Renal cortical epithelial cell (primary cell): ENCODE data around the gene SCN5A. TPM values are rescaled to one million over a fixed set of nuclear protein-coding genes. Genes with fewer than 3 reads are reported as not detected.

ENCODE experiments used
- DNase-seq: peaks from one replicate; pipeline ENCODE4 v3.0.0-alpha.2; 2011; ENCODE audit warnings: low read depth
- total RNA-seq: library from RNA; depleted of rRNA; stranded (reverse); fragments of >200 nt; gene quantifications from 2 replicates; pipeline ENCODE4 v1.2.3, GENCODE V29; 2014

Gene SCN5A
- total RNA-seq, 1 donor from 2014 or later = 0.20 TPM

GRCh38 chr3:38647217-38647970 is 2.1 kb downstream of the SCN5A start:
- no peak for DNase-seq

GRCh38 chr3:38646630-38647029 is 2.9 kb downstream of the SCN5A start:
- no peak for DNase-seq

DNA sequence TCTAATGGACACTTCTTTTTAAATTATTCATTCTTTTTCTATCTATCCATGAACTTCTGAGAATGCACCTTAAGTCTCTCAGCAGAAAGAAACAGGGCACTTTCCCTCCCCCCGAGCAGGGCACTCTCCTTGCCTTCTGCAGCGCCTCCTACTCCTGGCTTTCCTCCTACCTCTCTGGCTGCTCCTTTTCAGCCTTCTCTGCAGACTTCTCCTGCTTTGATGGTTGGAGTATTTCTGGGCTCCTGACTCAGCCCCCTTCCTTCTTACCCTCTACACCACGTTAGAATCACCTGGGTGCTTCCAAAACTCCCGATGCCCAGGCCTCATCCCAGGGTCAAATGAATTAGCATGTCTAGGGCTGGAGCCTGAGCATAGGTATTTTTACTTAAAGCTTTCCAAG is 3.4 kb downstream of the SCN5A start:
- no peak for DNase-seq

- DNase-seq = no peak
Measured at GRCh38 chr3:38645601-38646000, 3.9 kb downstream of the SCN5A start.

DNA sequence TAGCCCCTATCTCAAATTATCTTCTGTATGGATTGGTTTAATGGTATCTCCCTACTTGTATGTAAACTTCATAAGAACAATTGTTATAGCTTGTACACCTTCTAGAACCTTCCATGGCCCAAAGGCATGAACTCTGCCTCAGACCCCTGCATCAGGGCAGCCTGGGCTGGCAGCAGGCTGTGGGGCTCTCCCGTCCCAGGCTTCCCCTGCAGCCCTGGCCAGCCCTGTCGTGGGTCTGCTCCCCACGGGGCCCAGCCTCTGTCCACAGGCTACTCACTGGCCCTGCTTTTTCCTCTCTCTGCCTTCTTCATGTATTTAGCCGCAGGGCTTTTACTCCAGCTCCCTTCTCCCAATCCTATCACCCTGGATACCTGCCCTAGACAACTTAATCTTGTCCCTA is 4.4 kb downstream of the SCN5A start:
- no peak for DNase-seq

- DNase-seq = no peak
Measured at GRCh38 chr3:38644662-38645053, 4.8 kb downstream of the SCN5A start.

- no peak for DNase-seq
Measured at GRCh38 chr3:38644016-38644661, 5.3 kb downstream of the SCN5A start.

- DNase-seq = no peak
Measured at GRCh38 chr3:38643592-38643991, 5.9 kb downstream of the SCN5A start.

DNA sequence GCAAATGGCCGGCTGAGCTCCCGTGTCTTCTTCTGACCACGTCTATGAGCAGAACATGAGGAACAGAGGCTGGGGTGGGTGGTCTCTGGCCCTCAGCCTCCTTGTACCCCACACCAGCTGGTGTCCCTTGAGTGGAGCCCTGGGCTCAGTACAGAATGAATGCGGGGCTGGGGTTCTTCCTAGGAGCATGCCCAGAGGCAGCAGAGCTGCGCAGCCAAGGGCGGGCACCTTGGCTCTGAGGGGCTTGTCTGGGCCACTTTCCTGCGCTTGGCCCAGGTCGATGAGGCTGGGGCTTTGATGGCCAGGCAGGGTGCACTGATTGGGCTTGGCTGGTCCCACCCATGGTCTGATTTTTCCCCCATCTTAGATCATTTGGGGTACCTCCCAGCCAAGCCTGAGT is 6.4 kb downstream of the SCN5A start:
- no peak for DNase-seq

GRCh38 chr3:38641461-38642110 is 7.9 kb downstream of the SCN5A start:
- DNase-seq = no peak

DNA sequence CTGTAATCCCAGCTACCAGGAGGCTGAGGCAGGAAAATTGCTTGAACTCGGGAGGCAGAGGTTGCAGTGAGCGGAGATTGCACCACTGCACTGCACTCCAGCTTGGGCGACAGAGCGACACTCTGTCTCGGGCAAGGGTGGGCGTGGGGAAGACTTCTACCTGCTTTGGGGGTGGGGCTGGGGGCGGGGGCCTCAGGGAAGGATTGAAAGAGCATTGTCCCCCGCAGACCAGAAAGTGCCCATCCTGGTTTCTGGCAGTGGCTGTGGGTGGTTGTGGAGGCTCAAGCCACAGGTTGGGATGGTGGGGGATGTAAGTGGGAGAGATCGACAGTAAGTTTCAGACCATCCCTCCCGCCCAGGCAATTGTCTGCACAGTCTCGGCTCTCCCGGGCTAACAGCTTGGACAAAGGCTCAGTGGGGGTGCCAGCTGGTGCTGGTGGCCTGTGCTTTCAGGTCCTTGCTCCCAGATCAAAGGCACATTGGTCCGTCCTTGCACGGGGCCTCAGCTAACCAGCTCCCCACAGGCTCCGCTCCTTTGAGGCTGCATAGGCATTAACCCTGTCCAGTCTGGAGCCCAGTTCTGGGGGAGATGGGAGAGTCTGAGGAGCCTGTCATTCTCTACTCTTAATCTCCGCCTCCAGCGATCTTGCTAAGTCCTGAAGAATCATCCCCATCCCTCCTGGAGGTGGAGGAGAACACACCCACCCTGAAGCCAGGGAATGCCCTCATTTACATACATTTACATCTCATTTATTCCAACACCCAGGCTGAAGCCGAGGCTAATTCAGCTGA is 8.6 kb downstream of the SCN5A start:
- DNase-seq = no peak

- DNase-seq = no peak
Measured at GRCh38 chr3:38638354-38638753, 11.1 kb downstream of the SCN5A start.

- no peak for DNase-seq
Measured at GRCh38 chr3:38637906-38638305, 11.6 kb downstream of the SCN5A start.

DNA sequence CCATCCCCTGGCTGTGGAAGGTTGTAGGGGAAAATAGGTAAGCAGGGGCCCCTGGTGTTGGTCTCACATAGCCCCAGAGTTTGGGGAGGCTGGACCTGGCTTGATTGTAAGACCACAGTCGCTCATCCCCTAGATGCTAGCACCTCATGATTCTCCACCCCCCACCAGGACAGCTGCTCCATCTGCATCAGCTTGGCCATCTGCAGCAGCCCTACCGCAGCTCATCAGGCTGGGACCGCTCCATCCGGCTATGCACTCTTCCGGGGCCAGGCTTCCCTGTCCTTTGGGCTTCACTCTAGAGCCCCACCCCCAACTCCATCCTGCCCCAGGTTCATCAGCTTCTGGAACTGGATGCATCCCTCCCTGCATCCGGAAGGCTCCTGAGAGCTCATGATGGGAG is 12.6 kb downstream of the SCN5A start:
- no peak for DNase-seq

DNA sequence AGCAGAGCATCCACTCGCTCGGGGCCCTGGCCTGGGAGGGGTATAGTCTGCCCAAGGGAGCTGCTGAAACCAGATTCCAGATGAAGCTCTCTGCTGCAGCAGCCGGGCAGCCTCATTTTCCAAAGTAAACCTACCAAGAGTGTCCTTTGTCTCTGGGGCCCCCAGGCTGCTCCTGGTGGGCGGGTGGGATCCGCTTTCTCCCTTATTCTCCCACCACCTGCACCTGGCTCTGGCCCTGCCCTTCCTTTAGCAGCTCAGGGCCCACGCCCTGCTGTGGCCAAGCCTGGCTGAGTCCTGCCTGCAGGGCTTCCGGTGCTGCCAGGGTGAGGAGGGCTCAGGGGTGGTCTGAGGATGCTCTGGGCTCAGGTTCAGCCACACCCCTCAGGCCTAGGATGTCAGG is 13.0 kb downstream of the SCN5A start:
- DNase-seq = no peak

DNA sequence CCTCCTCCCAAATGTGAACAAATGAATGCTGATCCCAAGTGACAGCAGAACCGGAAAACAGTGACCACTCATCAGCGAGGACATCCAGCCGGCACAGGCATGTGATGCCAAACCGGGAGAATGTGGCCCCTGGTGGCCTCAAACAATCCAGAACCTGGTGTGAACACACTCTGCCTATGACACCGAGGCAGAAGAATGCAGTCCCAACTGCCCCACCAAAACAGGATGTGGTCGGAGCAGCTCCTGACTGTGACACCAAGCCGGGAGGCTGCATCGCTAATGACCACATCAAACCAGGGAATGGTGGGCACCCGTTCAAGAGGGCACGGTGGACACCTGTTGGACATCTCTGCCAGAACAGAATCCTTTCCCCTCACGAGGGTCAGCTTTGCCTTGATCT is 15.4 kb downstream of the SCN5A start:
- DNase-seq = peak; percentile 47

GRCh38 chr3:38632989-38633388 is 16.5 kb downstream of the SCN5A start:
- no peak for DNase-seq

DNA sequence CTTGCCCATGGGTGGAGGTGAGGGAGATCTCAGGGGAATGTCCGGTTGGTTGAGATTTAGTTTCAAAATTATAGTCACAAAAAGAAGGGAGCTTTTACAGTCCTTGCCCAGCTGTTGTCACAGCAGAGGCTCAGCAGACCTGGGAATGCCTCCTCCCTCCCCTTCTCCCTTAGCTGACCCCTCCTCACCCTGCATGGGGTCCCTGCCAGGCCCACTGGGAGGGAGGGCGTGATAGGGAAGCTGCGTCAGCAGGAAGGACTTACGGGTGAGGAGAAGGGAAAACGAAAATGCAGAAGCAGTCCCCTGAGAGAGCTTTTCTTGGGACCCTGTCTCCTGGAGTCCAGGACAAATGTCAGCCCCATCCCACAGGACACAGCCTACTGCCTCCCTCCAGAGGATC is 18.9 kb downstream of the SCN5A start:
- DNase-seq = no peak

DNA sequence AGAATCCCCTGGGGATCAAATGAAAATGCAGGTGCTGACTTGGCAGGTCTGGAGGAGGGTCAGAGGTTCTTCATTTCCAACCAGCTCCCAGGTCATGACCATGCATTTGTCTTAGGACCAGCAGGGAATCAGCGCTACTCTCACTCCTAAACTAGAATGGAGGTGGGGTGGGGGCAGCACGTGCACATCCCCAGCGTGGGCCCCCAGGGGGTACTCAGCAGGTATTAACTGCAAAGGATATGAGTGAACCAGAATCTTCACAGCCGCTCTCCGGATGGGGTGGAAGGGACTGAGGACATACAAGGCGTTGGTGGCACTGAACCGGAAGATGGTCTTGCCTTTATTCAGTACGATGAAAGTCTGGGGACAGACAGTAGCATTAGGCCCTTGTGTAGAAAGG is 19.4 kb downstream of the SCN5A start:
- no peak for DNase-seq

DNA sequence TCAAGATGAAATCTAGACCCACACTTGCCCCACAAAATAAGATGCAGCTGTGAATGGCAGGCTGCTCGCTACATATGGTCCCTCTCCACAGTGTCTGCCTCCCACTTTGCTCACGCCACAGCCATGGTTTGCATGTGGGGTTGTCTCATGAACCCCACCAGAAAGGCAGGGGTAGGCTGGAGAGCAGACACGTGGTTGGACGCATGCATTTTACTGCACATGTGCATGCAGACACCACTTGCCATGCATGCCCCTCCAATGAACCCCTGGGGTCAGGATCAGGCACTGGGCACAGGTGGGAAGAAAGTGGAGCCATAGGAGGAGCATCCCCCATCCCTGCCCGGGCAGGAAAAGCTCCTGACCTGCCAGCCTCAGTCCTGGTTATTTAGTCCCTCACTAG is 20.7 kb downstream of the SCN5A start:
- DNase-seq = no peak

GRCh38 chr3:38627956-38628355 is 21.5 kb downstream of the SCN5A start:
- DNase-seq = no peak

GRCh38 chr3:38626171-38626570 is 23.3 kb downstream of the SCN5A start:
- no peak for DNase-seq
